Keratinocyte (primary cell): Measurements from ENCODE around the gene ILK. TPM values are rescaled to one million over a fixed set of nuclear protein-coding genes. Genes with fewer than 3 reads are reported as not detected.

Source experiments
- DNase-seq: peaks from one replicate; pipeline ENCODE4 v3.0.0-alpha.2; 2011; ENCODE audit warnings: low read depth, missing footprints, low spot score
- FAIRE-seq: peaks from 2 replicates; lab custom pipeline; 2011; peaks lifted over from hg19 to GRCh38; lab: Jason Lieb, UNC
- H2AFZ ChIP-seq: 2 replicates; pipeline ENCODE4 v1.6.0; 2012; ENCODE audit warnings: low read length, control low read depth, inconsistent platforms; ENCODE audit not compliant: control insufficient read depth
- H3K27ac ChIP-seq: 2 replicates; pipeline ENCODE4 v1.5.1; 2011; ENCODE audit warnings: low read length; ENCODE audit not compliant: control insufficient read depth, insufficient read depth
- H3K27me3 ChIP-seq: 3 replicates; pipeline ENCODE4 v1.6.0; 2011; ENCODE audit warnings: low read length; ENCODE audit not compliant: control insufficient read depth, insufficient read depth; ENCODE audit errors: extremely low read depth
- H3K36me3 ChIP-seq, 2 experiments: 2 replicates in 1 of 2; 3 replicates in 1 of 2; pipeline ENCODE4 v1.5.1; 2011; ENCODE audit warnings: low read length in 2 of 2, mild to moderate bottlenecking in 1 of 2; ENCODE audit not compliant: control insufficient read depth in 2 of 2, insufficient read depth in 2 of 2; ENCODE audit errors: extremely low read depth in 1 of 2
- H3K4me1 ChIP-seq: 3 replicates; pipeline ENCODE4 v1.5.1; 2011; ENCODE audit warnings: low read length; ENCODE audit not compliant: control insufficient read depth, insufficient read depth; ENCODE audit errors: extremely low read depth
- H3K4me2 ChIP-seq: 3 replicates; pipeline ENCODE4 v1.6.0; 2011; ENCODE audit warnings: low read depth, low read length; ENCODE audit not compliant: control insufficient read depth, insufficient read depth; ENCODE audit errors: extremely low read depth
- H3K4me3 ChIP-seq, 3 experiments: fragments of 200-600 bp in 1 of 3; sonication (generic) in 1 of 3; 2 replicates in 2 of 3; 3 replicates in 1 of 3; pipeline ENCODE4 v1.5.1; 2011 to 2016; ENCODE audit warnings: low read length in 3 of 3, mild to moderate bottlenecking in 3 of 3, control low read depth in 2 of 3, inconsistent platforms in 1 of 3, low read depth in 1 of 3, mixed read lengths in 1 of 3, mixed run types in 1 of 3, moderate library complexity in 1 of 3; ENCODE audit not compliant: control insufficient read depth in 2 of 3, insufficient read depth in 2 of 3; ENCODE audit errors: extremely low read depth in 1 of 3
- H3K79me2 ChIP-seq: 2 replicates; pipeline ENCODE4 v1.6.0; 2012; ENCODE audit warnings: low read length; ENCODE audit not compliant: control insufficient read depth, insufficient read depth
- H3K9ac ChIP-seq: 3 replicates; pipeline ENCODE4 v1.6.0; 2011; ENCODE audit warnings: low read length; ENCODE audit not compliant: control insufficient read depth, insufficient read depth; ENCODE audit errors: extremely low read depth
- H3K9me1 ChIP-seq: 3 replicates; pipeline ENCODE4 v1.6.0; 2011; ENCODE audit warnings: low read length; ENCODE audit not compliant: control insufficient read depth, insufficient read depth; ENCODE audit errors: extremely low read depth
- H3K9me3 ChIP-seq: 2 replicates; pipeline ENCODE4 v1.5.1; 2012; ENCODE audit warnings: low read depth, low read length; ENCODE audit not compliant: control insufficient read depth
- H4K20me1 ChIP-seq: 3 replicates; pipeline ENCODE4 v1.6.0; 2011; ENCODE audit warnings: low read length; ENCODE audit not compliant: control insufficient read depth, insufficient read depth; ENCODE audit errors: extremely low read depth
- EZH2 ChIP-seq: IDR thresholded peaks from one replicate; pipeline ENCODE4 v1.6.1; 2012; ENCODE audit warnings: inconsistent platforms, mild to moderate bottlenecking, low read length, moderate library complexity
- dilution Hi-C: fragments of 300-500 bp; cut with MboI; formaldehyde crosslinking; loops from one replicate; pipeline ENCODE4 v1.7.0; 2020; ENCODE audit warnings: low sequenced_read_pairs; ENCODE audit not compliant: extremely low pct_ligation_motif_present
- polyA plus RNA-seq, 5 experiments: library from polyadenylated mRNA; depleted of rRNA in 3 of 5; stranded (reverse) in 3 of 5; stranded (forward) in 1 of 5; unstranded in 1 of 5; fragments of >200 nt; gene quantifications; 1 replicate in 1 of 5; 2 replicates in 3 of 5; 3 replicates in 1 of 5; pipeline versions ENCODE4 v1.2.1 to v1.2.3, GENCODE V29; 2011 to 2012; ENCODE audit warnings: missing spikeins in 2 of 5, low read depth in 1 of 5, low replicate concordance in 1 of 5
- TF ChIP-seq, protein P1 (sequence below), 3 experiments: IDR thresholded peaks in 1 of 3; conservative IDR thresholded peaks in 1 of 3; optimal IDR thresholded peaks in 1 of 3; 2 replicates in 2 of 3; 3 replicates in 1 of 3; pipeline versions ENCODE3 to v1.5.1; 2011; ENCODE audit warnings: low read length in 3 of 3, mild to moderate bottlenecking in 3 of 3, moderate library complexity in 2 of 3, control low read depth in 1 of 3, inconsistent platforms in 1 of 3; ENCODE audit not compliant: insufficient read depth in 2 of 3; ENCODE audit errors: extremely low read depth in 1 of 3

ILK gene
- polyA plus RNA-seq, 1 donor (not counting 4 experiments of a cell fraction or from before 2014, with no cell fraction given) = 117 TPM

DNA sequence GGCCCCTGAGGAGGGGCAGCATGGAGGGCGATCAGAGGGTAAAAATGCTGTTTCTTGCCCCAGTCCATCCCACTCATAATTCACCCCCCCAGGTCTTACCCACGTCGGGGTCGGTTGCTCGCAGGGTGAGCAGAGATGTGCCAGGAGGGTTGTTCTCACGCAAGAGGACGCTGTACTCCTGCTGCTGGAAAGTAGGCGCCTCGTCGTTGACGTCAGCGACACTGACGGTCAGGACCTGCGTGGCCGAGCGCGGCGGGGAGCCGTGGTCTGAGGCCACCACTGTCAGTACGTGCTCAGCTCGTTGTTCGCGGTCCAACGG lies 26.0 kb downstream of the ILK start:
- H3K4me3 ChIP-seq = no peak overlapping the region
- no peak for TF ChIP-seq EZH2
- TF ChIP-seq, protein P1, sequence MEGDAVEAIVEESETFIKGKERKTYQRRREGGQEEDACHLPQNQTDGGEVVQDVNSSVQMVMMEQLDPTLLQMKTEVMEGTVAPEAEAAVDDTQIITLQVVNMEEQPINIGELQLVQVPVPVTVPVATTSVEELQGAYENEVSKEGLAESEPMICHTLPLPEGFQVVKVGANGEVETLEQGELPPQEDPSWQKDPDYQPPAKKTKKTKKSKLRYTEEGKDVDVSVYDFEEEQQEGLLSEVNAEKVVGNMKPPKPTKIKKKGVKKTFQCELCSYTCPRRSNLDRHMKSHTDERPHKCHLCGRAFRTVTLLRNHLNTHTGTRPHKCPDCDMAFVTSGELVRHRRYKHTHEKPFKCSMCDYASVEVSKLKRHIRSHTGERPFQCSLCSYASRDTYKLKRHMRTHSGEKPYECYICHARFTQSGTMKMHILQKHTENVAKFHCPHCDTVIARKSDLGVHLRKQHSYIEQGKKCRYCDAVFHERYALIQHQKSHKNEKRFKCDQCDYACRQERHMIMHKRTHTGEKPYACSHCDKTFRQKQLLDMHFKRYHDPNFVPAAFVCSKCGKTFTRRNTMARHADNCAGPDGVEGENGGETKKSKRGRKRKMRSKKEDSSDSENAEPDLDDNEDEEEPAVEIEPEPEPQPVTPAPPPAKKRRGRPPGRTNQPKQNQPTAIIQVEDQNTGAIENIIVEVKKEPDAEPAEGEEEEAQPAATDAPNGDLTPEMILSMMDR (optimal IDR thresholded peaks at IDR 0.05 in 1 of 3, IDR thresholded peaks at IDR 0.05 in 1 of 3, conservative IDR thresholded peaks at IDR 0.05 in 1 of 3; ENCODE audit: extremely low read depth in 1 of 3, insufficient read depth in 2 of 3, low read length in 3 of 3) = no peak
- no peak overlapping the region for H3K4me2 ChIP-seq
- dilution Hi-C loops = no loop called here
- H3K9ac ChIP-seq = no peak overlapping the region
- no peaks in the 10 kb centered on the region for H3K9me3 ChIP-seq
- FAIRE-seq (no peak), DNase-seq (no peak)
- peaks cover 45% of the 10 kb centered on the region for H3K27me3 ChIP-seq
- no peaks in the 10 kb centered on the region for H4K20me1 ChIP-seq
- no peaks in the 10 kb centered on the region for H3K4me1 ChIP-seq
- no peak overlapping the region for H2AFZ ChIP-seq
- no peaks in the 10 kb centered on the region for H3K36me3 ChIP-seq
- H3K27ac ChIP-seq = no peak overlapping the region
- no peaks in the 10 kb centered on the region for H3K9me1 ChIP-seq
- H3K79me2 ChIP-seq = no peaks in the 10 kb centered on the region

GRCh38 chr11:6629892-6630631 lies 26.5 kb downstream of the ILK start:
- H3K79me2 ChIP-seq = no peaks in the 10 kb centered on the region
- H4K20me1 ChIP-seq = no peaks in the 10 kb centered on the region
- no peak overlapping the region for H3K27ac ChIP-seq
- no peaks in the 10 kb centered on the region for H3K36me3 ChIP-seq
- FAIRE-seq = no peak
- no peak for DNase-seq
- H3K27me3 ChIP-seq = peaks cover 45% of the 10 kb centered on the region
- H3K9me1 ChIP-seq = no peaks in the 10 kb centered on the region
- no peak overlapping the region for H2AFZ ChIP-seq
- H3K9me3 ChIP-seq = no peaks in the 10 kb centered on the region
- peak; percentile 77 for TF ChIP-seq EZH2
- TF ChIP-seq, protein P1 (optimal IDR thresholded peaks at IDR 0.05 in 1 of 3, IDR thresholded peaks at IDR 0.05 in 1 of 3, conservative IDR thresholded peaks at IDR 0.05 in 1 of 3; ENCODE audit: extremely low read depth in 1 of 3, insufficient read depth in 2 of 3, low read length in 3 of 3) = peak in 1 of 3 experiments; percentile 11
- H3K4me2 ChIP-seq = no peak overlapping the region
- H3K4me3 ChIP-seq = no peak overlapping the region
- H3K4me1 ChIP-seq = no peaks in the 10 kb centered on the region
- H3K9ac ChIP-seq = no peak overlapping the region
- dilution Hi-C loops = no loop called here
